Hepatocyte (in vitro differentiated cells): ENCODE results near the gene PTPRCAP. TPM values are rescaled to one million over a fixed set of nuclear protein-coding genes. Genes with fewer than 3 reads are reported as not detected.
"Not testable (repeated sequence)": the region's sequence is repeated elsewhere in the genome, so short reads cannot be mapped to it uniquely, and the experiment has no call there.

Experiments
- DNase-seq: peaks from one replicate; pipeline ENCODE4 v3.0.0-alpha.2; 2016; ENCODE audit warnings: low spot score
- H2AFZ ChIP-seq: fragments of 200-600 bp; sonication (generic); 2 replicates; pipeline ENCODE4 v1.6.0; 2016; ENCODE audit warnings: antibody characterized with exemption, mild to moderate bottlenecking
- H3K27ac ChIP-seq: fragments of 200-600 bp; sonication (generic); 2 replicates; pipeline ENCODE4 v1.5.1; 2016; ENCODE audit warnings: mild to moderate bottlenecking
- H3K27me3 ChIP-seq: fragments of 200-600 bp; sonication (generic); 2 replicates; pipeline ENCODE4 v1.6.1; 2016
- H3K36me3 ChIP-seq: fragments of 200-600 bp; sonication (generic); replicated peaks from 2 replicates; pipeline ENCODE4 v1.5.1; 2016; ENCODE audit warnings: low read depth; ENCODE audit not compliant: insufficient read depth
- H3K4me1 ChIP-seq: fragments of 200-600 bp; sonication (generic); 2 replicates; pipeline ENCODE4 v1.5.1; 2016; ENCODE audit warnings: mild to moderate bottlenecking, moderate library complexity; ENCODE audit not compliant: insufficient read depth
- H3K4me2 ChIP-seq: fragments of 200-600 bp; sonication (generic); 2 replicates; pipeline ENCODE4 v1.6.0; 2016
- H3K4me3 ChIP-seq: fragments of 200-600 bp; sonication (generic); 2 replicates; pipeline ENCODE4 v1.5.1; 2016; ENCODE audit warnings: mild to moderate bottlenecking
- H3K79me2 ChIP-seq: fragments of 200-600 bp; sonication (generic); 2 replicates; pipeline ENCODE4 v1.6.0; 2017; ENCODE audit warnings: mild to moderate bottlenecking
- H3K9me2 ChIP-seq: fragments of 200-600 bp; sonication (generic); replicated peaks from 2 replicates; pipeline ENCODE4 v1.6.0; 2017; ENCODE audit warnings: mild to moderate bottlenecking; ENCODE audit not compliant: insufficient read depth
- H3K9me3 ChIP-seq: fragments of 200-600 bp; sonication (generic); 2 replicates; pipeline ENCODE4 v1.5.1; 2016; ENCODE audit warnings: low read depth, mild to moderate bottlenecking
- H4K20me1 ChIP-seq: fragments of 200-600 bp; sonication (generic); 2 replicates; pipeline ENCODE4 v1.6.0; 2016; ENCODE audit warnings: mild to moderate bottlenecking; ENCODE audit not compliant: insufficient read depth, poor library complexity, severe bottlenecking
- CTCF ChIP-seq: fragments of 200-600 bp; sonication (generic); IDR thresholded peaks from 2 replicates; pipeline ENCODE4 v1.5.1; 2016; ENCODE audit warnings: antibody characterized with exemption, mild to moderate bottlenecking; ENCODE audit not compliant: poor library complexity
- EZH2 ChIP-seq: fragments of 200-600 bp; sonication (generic); IDR thresholded peaks from 2 replicates; pipeline ENCODE4 v1.6.1; 2016; ENCODE audit warnings: antibody characterized with exemption, mild to moderate bottlenecking, borderline replicate concordance
- EZH2phosphoT487 ChIP-seq: fragments of 200-600 bp; sonication (generic); IDR thresholded peaks from one replicate; pipeline ENCODE4 v1.6.1; 2018; ENCODE audit warnings: antibody characterized with exemption, mild to moderate bottlenecking, low read depth, moderate library complexity; ENCODE audit not compliant: unreplicated experiment, severe bottlenecking
- WGBS: methylation state at CpG from one replicate; pipeline ENCODE4 v1.1.6; 2016; ENCODE audit warnings: low lambda C conversion rate; ENCODE audit errors: missing lambda C conversion rate; 5-methylcytosine and 5-hydroxymethylcytosine counted together
- polyA plus RNA-seq: library from polyadenylated mRNA; unstranded; fragments of >200 nt; fragmentation: Nextera tagmentation; extraction: Ambion mirVana; gene quantifications from 2 replicates; pipeline ENCODE4 v1.2.1, GENCODE V29; 2016
- total RNA-seq: library from RNA; depleted of rRNA; stranded (reverse); fragments of >200 nt; gene quantifications from 2 replicates; pipeline ENCODE4 v1.2.3, GENCODE V29; 2014

Gene PTPRCAP
- total and polyA plus RNA-seq, 2 experiments from 2014 or later: 1.0 to 2.5 TPM

GRCh38 chr11:67404515-67405195 lies 32.8 kb downstream of the PTPRCAP start:
- Histone ChIP-seq H3K36me3 (no peaks in the 10 kb centered on the region), H4K20me1 (peaks cover 9% of the 10 kb centered on the region), H3K9me2 (no peaks in the 10 kb centered on the region), H3K4me1 (peaks cover 15% of the 10 kb centered on the region), H3K4me2 (no peak overlapping the region), H3K27me3 (no peaks in the 10 kb centered on the region), H3K4me3 (no peak overlapping the region), H3K27ac (no peak overlapping the region), H3K79me2 (peaks cover 17% of the 10 kb centered on the region), H3K9me3 (no peaks in the 10 kb centered on the region), H2AFZ (no peak overlapping the region)
- no peak for TF ChIP-seq CTCF
- no peak for TF ChIP-seq EZH2phosphoT487
- TF ChIP-seq EZH2: no peak
- WGBS: 81% methylated on average over 12 of the region's 13 CpGs
- no peak for DNase-seq

- H3K79me2 ChIP-seq: peaks cover 23% of the 10 kb centered on the region
- not testable (repeated sequence) for H3K9me2 ChIP-seq, DNase-seq, H3K9me3 ChIP-seq, H3K4me3 ChIP-seq, H3K27ac ChIP-seq, H3K36me3 ChIP-seq, H3K27me3 ChIP-seq, H3K4me2 ChIP-seq, H2AFZ ChIP-seq
- H3K4me1 ChIP-seq: peaks cover 15% of the 10 kb centered on the region
- peaks cover 11% of the 10 kb centered on the region for H4K20me1 ChIP-seq
- 99% methylated on average over 9 of the region's 9 CpGs for WGBS
Observed at GRCh38 chr11:67403085-67403484, 34.4 kb downstream of the PTPRCAP start.

- H4K20me1 ChIP-seq: peaks cover 11% of the 10 kb centered on the region
- peak overlapping the region; percentile 96 for H3K27ac ChIP-seq
- not testable (repeated sequence) for H3K4me3 ChIP-seq, H3K9me3 ChIP-seq, DNase-seq, H3K27me3 ChIP-seq, H3K36me3 ChIP-seq, H3K9me2 ChIP-seq
- H3K4me2 ChIP-seq: peak overlapping the region; percentile 80
- H3K4me1 ChIP-seq: peaks cover 15% of the 10 kb centered on the region
- 82% methylated on average over 19 of the region's 19 CpGs for WGBS
- peaks cover 23% of the 10 kb centered on the region for H3K79me2 ChIP-seq
- peak overlapping the region; percentile 84 for H2AFZ ChIP-seq
Observed at GRCh38 chr11:67402192-67402839, 35.2 kb downstream of the PTPRCAP start.

- peaks cover 23% of the 10 kb centered on the region for H3K79me2 ChIP-seq
- WGBS: 7% methylated on average over 10 of the region's 73 CpGs
- H3K9me2 ChIP-seq: no peaks in the 10 kb centered on the region
- H3K27me3 ChIP-seq: no peaks in the 10 kb centered on the region
- DNase-seq: peak; percentile 96
- H3K4me3 ChIP-seq: peak within 1 kb of the TSS; percentile 98
- peak within 1 kb of the TSS; percentile 94 for H3K4me2 ChIP-seq
- no peaks in the 10 kb centered on the region for H3K36me3 ChIP-seq
- H4K20me1 ChIP-seq: peaks cover 11% of the 10 kb centered on the region
- H3K4me1 ChIP-seq: peaks cover 15% of the 10 kb centered on the region
- H3K27ac ChIP-seq: peak within 1 kb of the TSS; percentile 97
- no peak for TF ChIP-seq EZH2
- TF ChIP-seq EZH2phosphoT487: no peak
- peak; percentile 51 for TF ChIP-seq CTCF
- H2AFZ ChIP-seq: peak within 1 kb of the TSS; percentile 84
- no peaks in the 10 kb centered on the region for H3K9me3 ChIP-seq
Observed at GRCh38 chr11:67401495-67402191, 35.8 kb downstream of the PTPRCAP start, which contains the start of gene PPP1CA. Gene PPP1CA, minus strand, starts transcription at chr11:67401858. Its CDS starts 76 bp downstream, at chr11:67401782.
